ENCODE measurements around the gene ADGRB3. TPM values are rescaled to one million over a fixed set of nuclear protein-coding genes. Genes with fewer than 3 reads are reported as not detected.

Gene ADGRB3
- total RNA-seq, 1 experiment from 2014 or later = not detected

DNA sequence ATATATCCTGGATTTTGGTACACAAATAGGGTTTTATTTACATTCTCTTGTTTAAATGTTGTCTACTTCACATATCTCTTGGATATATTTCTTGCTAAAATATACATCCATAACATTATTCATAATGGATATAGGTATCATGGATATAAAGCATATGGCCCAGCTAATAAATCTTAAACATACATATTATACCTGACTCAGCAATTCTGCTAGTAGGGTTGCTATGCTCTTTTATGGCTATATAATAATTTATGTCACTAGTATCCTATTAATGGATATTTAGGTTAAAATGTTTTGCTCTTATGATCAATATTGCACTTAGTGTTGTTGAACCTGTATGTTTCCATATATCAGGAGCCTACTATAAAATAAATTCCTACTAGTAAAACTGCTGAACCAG is 786.2 kb downstream of the ADGRB3 start:
- ChIA-PET POLR2A (no interaction called here), CTCF (no interaction called here)
- TF ChIP-seq, protein P1, sequence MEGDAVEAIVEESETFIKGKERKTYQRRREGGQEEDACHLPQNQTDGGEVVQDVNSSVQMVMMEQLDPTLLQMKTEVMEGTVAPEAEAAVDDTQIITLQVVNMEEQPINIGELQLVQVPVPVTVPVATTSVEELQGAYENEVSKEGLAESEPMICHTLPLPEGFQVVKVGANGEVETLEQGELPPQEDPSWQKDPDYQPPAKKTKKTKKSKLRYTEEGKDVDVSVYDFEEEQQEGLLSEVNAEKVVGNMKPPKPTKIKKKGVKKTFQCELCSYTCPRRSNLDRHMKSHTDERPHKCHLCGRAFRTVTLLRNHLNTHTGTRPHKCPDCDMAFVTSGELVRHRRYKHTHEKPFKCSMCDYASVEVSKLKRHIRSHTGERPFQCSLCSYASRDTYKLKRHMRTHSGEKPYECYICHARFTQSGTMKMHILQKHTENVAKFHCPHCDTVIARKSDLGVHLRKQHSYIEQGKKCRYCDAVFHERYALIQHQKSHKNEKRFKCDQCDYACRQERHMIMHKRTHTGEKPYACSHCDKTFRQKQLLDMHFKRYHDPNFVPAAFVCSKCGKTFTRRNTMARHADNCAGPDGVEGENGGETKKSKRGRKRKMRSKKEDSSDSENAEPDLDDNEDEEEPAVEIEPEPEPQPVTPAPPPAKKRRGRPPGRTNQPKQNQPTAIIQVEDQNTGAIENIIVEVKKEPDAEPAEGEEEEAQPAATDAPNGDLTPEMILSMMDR (IDR thresholded peaks at IDR 0.05; ENCODE audit: unreplicated experiment) = no peak
- Mint-ChIP-seq H3K36me3 (ENCODE audit: insufficient read depth, unreplicated experiment) (no peaks in the 10 kb centered on the region), H3K4me1 (ENCODE audit: insufficient read depth, unreplicated experiment) (no peaks in the 10 kb centered on the region), H3K4me3 (ENCODE audit: unreplicated experiment) (no peak overlapping the region), H3K27me3 (ENCODE audit: insufficient read depth, unreplicated experiment) (peaks cover 54% of the 10 kb centered on the region), H3K9me3 (ENCODE audit: unreplicated experiment) (no peaks in the 10 kb centered on the region), H3K27ac (ENCODE audit: low read depth, unreplicated experiment) (no peak overlapping the region)
- intact Hi-C loops (cut with micrococcal nuclease) = no loop called here
- no TSS peak for BruUV-seq (replicated peaks)
- DNase-seq (ENCODE audit: unreplicated experiment) = no peak

DNA sequence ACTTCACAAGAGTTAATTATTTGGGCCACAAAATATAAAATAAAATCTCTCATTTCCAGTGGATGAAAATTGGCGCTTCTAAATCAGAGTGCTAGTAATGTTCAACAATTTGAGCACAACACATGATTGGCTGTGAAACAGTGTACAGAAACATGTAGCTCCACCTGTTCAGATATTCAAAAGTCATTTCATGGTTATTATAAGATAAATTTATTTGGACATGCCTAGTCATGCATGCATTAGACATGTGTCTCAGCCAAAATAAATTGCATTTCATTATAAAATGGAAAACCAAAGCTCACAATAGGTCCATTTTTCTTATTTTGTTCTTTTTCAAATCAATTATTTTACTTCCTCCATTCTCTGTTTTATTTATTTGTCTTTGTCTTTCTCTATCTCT is 786.9 kb downstream of the ADGRB3 start:
- ChIA-PET POLR2A (no interaction called here), CTCF (no interaction called here)
- intact Hi-C loops (cut with micrococcal nuclease) = no loop called here
- no TSS peak for BruUV-seq (replicated peaks)
- Mint-ChIP-seq H3K4me1 (ENCODE audit: insufficient read depth, unreplicated experiment) (no peaks in the 10 kb centered on the region), H3K9me3 (ENCODE audit: unreplicated experiment) (no peaks in the 10 kb centered on the region), H3K27ac (ENCODE audit: low read depth, unreplicated experiment) (no peak overlapping the region), H3K27me3 (ENCODE audit: insufficient read depth, unreplicated experiment) (peaks cover 54% of the 10 kb centered on the region), H3K36me3 (ENCODE audit: insufficient read depth, unreplicated experiment) (no peaks in the 10 kb centered on the region), H3K4me3 (ENCODE audit: unreplicated experiment) (no peak overlapping the region)
- DNase-seq (ENCODE audit: unreplicated experiment) = no peak
- TF ChIP-seq, protein P1 (IDR thresholded peaks at IDR 0.05; ENCODE audit: unreplicated experiment) = no peak

DNA sequence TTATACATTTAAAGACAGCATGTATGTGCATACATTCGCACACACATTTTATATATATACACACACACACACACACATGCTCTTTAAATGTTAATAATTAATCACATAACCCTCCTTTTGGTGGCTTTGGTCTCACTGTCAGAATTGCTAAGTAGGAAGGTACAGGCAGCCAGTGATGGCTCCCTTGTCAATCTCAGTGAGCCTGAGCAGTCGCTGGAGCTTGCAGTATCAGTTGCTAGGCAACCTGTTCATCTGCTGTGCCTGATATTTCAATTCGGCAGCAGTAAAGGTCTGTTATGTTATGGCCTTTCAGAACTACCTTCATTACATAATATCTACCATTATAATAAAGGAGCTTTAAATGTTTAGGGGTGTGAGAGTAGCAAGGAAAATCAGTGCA is 787.4 kb downstream of the ADGRB3 start:
- POLR2A ChIA-PET = no interaction called here
- intact Hi-C loops (cut with micrococcal nuclease) = no loop called here
- TF ChIP-seq, protein P1 (IDR thresholded peaks at IDR 0.05; ENCODE audit: unreplicated experiment) = no peak
- no TSS peak for BruUV-seq (replicated peaks)
- DNase-seq (ENCODE audit: unreplicated experiment) = no peak
- H3K27ac Mint-ChIP-seq (ENCODE audit: low read depth, unreplicated experiment) = no peak overlapping the region
- no peaks in the 10 kb centered on the region for H3K4me1 Mint-ChIP-seq (ENCODE audit: insufficient read depth, unreplicated experiment)
- CTCF ChIA-PET = interaction anchor here (0.6 to 0.9 kb wide), 2 partner anchors 793 to 1078 kb away, joined by 3 to 4 read pairs; no protein-coding TSS in a partner anchor
- H3K4me3 Mint-ChIP-seq (ENCODE audit: unreplicated experiment) = no peak overlapping the region
- H3K36me3 Mint-ChIP-seq (ENCODE audit: insufficient read depth, unreplicated experiment) = no peaks in the 10 kb centered on the region
- H3K9me3 Mint-ChIP-seq (ENCODE audit: unreplicated experiment) = no peaks in the 10 kb centered on the region
- peaks cover 54% of the 10 kb centered on the region for H3K27me3 Mint-ChIP-seq (ENCODE audit: insufficient read depth, unreplicated experiment)

DNA sequence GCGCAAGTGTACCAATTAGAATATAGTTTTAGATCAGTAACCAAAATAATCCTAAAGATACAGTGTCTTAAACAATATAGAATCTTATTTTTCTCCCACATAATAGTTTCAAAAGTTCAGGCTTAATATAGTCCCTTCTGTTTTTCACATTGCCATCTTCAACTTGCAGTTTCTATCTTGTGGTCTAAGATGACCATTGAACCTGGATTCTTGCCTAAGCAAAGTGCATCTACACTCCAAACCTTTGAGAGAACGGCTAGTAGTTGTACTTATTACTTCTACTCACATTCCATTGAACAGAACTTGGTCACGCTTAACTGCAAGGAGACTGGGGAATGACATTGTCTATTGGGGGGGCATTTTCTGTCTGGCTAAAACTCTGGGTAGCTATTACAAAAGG is 788.7 kb downstream of the ADGRB3 start:
- intact Hi-C loops (cut with micrococcal nuclease) = no loop called here
- no peaks in the 10 kb centered on the region for H3K9me3 Mint-ChIP-seq (ENCODE audit: unreplicated experiment)
- TF ChIP-seq, protein P1 (IDR thresholded peaks at IDR 0.05; ENCODE audit: unreplicated experiment) = no peak
- no peaks in the 10 kb centered on the region for H3K4me1 Mint-ChIP-seq (ENCODE audit: insufficient read depth, unreplicated experiment)
- no peak overlapping the region for H3K27ac Mint-ChIP-seq (ENCODE audit: low read depth, unreplicated experiment)
- H3K36me3 Mint-ChIP-seq (ENCODE audit: insufficient read depth, unreplicated experiment) = no peaks in the 10 kb centered on the region
- peaks cover 41% of the 10 kb centered on the region for H3K27me3 Mint-ChIP-seq (ENCODE audit: insufficient read depth, unreplicated experiment)
- ChIA-PET POLR2A (no interaction called here), CTCF (no interaction called here)
- DNase-seq (ENCODE audit: unreplicated experiment) = no peak
- no peak overlapping the region for H3K4me3 Mint-ChIP-seq (ENCODE audit: unreplicated experiment)
- no TSS peak for BruUV-seq (replicated peaks)
